Smooth muscle cell (in vitro differentiated cells): ENCODE measurements around the gene SREBF2. TPM values are rescaled to one million over a fixed set of nuclear protein-coding genes. Genes with fewer than 3 reads are reported as not detected.

Experiments used
- DNase-seq: peaks from one replicate; lab custom pipeline; 2025; ENCODE audit not compliant: unreplicated experiment; lab: John Stamatoyannopoulos, UW
- H2AFZ ChIP-seq: fragments of 200-600 bp; sonication (generic); 2 replicates; pipeline ENCODE4 v1.6.0; 2016; ENCODE audit warnings: antibody characterized with exemption, low read depth, mild to moderate bottlenecking
- H3F3A ChIP-seq: fragments of 200-600 bp; sonication (generic); 2 replicates; pipeline ENCODE4 v1.6.0; 2017; ENCODE audit warnings: antibody characterized with exemption, low read depth
- H3K27ac ChIP-seq: fragments of 200-600 bp; sonication (generic); 2 replicates; pipeline ENCODE4 v1.5.1; 2016; ENCODE audit warnings: low read depth, mild to moderate bottlenecking
- H3K27me3 ChIP-seq: fragments of 200-600 bp; sonication (generic); 2 replicates; pipeline ENCODE4 v1.6.1; 2016; ENCODE audit warnings: low read depth, mild to moderate bottlenecking
- H3K36me3 ChIP-seq: fragments of 200-600 bp; sonication (generic); 2 replicates; pipeline ENCODE4 v1.5.1; 2016; ENCODE audit warnings: low read depth
- H3K4me1 ChIP-seq: fragments of 200-600 bp; sonication (generic); 2 replicates; pipeline ENCODE4 v1.5.1; 2016; ENCODE audit warnings: low read depth
- H3K4me2 ChIP-seq: fragments of 200-600 bp; sonication (generic); 2 replicates; pipeline ENCODE4 v1.6.0; 2016; ENCODE audit warnings: mild to moderate bottlenecking
- H3K4me3 ChIP-seq: fragments of 200-600 bp; sonication (generic); 2 replicates; pipeline ENCODE4 v1.5.1; 2016; ENCODE audit warnings: mild to moderate bottlenecking
- H3K79me2 ChIP-seq: fragments of 200-600 bp; sonication (generic); 2 replicates; pipeline ENCODE4 v1.6.0; 2016; ENCODE audit warnings: low read depth, mild to moderate bottlenecking
- H3K9ac ChIP-seq: fragments of 200-600 bp; sonication (generic); 2 replicates; pipeline ENCODE4 v1.6.0; 2016; ENCODE audit warnings: low read depth
- H3K9me3 ChIP-seq: fragments of 200-600 bp; sonication (generic); replicated peaks from 2 replicates; pipeline ENCODE4 v1.5.1; 2016; ENCODE audit warnings: low read depth
- H4K20me1 ChIP-seq: fragments of 200-600 bp; sonication (generic); 2 replicates; pipeline ENCODE4 v1.6.0; 2016; ENCODE audit warnings: low read depth
- CTCF ChIP-seq: fragments of 200-600 bp; sonication (generic); IDR thresholded peaks from 2 replicates; pipeline ENCODE4 v1.5.1; 2017; ENCODE audit warnings: borderline replicate concordance, mild to moderate bottlenecking, antibody characterized with exemption; ENCODE audit not compliant: insufficient read depth, poor library complexity, severe bottlenecking
- WGBS: methylation state at CpG from one replicate; pipeline ENCODE4 v1.1.7; 2016; ENCODE audit warnings: low lambda C conversion rate; 5-methylcytosine and 5-hydroxymethylcytosine counted together
- polyA plus RNA-seq: library from polyadenylated mRNA; unstranded; fragments of >200 nt; fragmentation: Nextera tagmentation; extraction: Ambion mirVana; gene quantifications from 2 replicates; pipeline ENCODE4 v1.2.1, GENCODE V29; 2016
- total RNA-seq: library from RNA; depleted of rRNA; stranded (reverse); fragments of >200 nt; gene quantifications from 2 replicates; pipeline ENCODE4 v1.2.3, GENCODE V29; 2014

SREBF2 gene
- total and polyA plus RNA-seq, 2 experiments from 2014 or later, result 62.9 to 78.2 TPM

- H4K20me1 ChIP-seq, result peaks cover 100% of the 10 kb centered on the region
- H3K9ac ChIP-seq, result no peak overlapping the region
- WGBS, result 95% methylated on average over 8 of the region's 8 CpGs
- H3K27ac ChIP-seq, result no peak overlapping the region
- peaks cover 100% of the 10 kb centered on the region for H3K79me2 ChIP-seq
- DNase-seq, result no peak
- no peaks in the 10 kb centered on the region for H3K27me3 ChIP-seq
- no peaks in the 10 kb centered on the region for H3K36me3 ChIP-seq
- no peak overlapping the region for H3K4me2 ChIP-seq
- TF ChIP-seq CTCF, result no peak
- H3K9me3 ChIP-seq, result no peaks in the 10 kb centered on the region
- peaks cover 20% of the 10 kb centered on the region for H3F3A ChIP-seq
- H2AFZ ChIP-seq, result no peak overlapping the region
- no peak overlapping the region for H3K4me3 ChIP-seq
- peaks cover 28% of the 10 kb centered on the region for H3K4me1 ChIP-seq
These were observed 10.4 kb downstream of the SREBF2 start for GRCh38 chr22:41842996-41843970.

GRCh38 chr22:41844036-41844435 lies 11.1 kb downstream of the SREBF2 start:
- peak overlapping the region; percentile 38 for H3K27ac ChIP-seq
- H3K36me3 ChIP-seq, result no peaks in the 10 kb centered on the region
- DNase-seq, result no peak
- H3K4me3 ChIP-seq, result no peak overlapping the region
- no peak overlapping the region for H3K4me2 ChIP-seq
- no peak overlapping the region for H3K9ac ChIP-seq
- peaks cover 18% of the 10 kb centered on the region for H3F3A ChIP-seq
- H4K20me1 ChIP-seq, result peaks cover 100% of the 10 kb centered on the region
- no peaks in the 10 kb centered on the region for H3K27me3 ChIP-seq
- peaks cover 100% of the 10 kb centered on the region for H3K79me2 ChIP-seq
- no peaks in the 10 kb centered on the region for H3K9me3 ChIP-seq
- H3K4me1 ChIP-seq, result peaks cover 28% of the 10 kb centered on the region
- H2AFZ ChIP-seq, result no peak overlapping the region
- TF ChIP-seq CTCF, result no peak
- 44% methylated on average over 1 of the region's 1 CpG for WGBS

GRCh38 chr22:41844513-41844912 lies 11.6 kb downstream of the SREBF2 start:
- H3K4me2 ChIP-seq, result no peak overlapping the region
- no peaks in the 10 kb centered on the region for H3K27me3 ChIP-seq
- peak overlapping the region; percentile 38 for H3K27ac ChIP-seq
- TF ChIP-seq CTCF, result no peak
- H3K36me3 ChIP-seq, result no peaks in the 10 kb centered on the region
- H3F3A ChIP-seq, result peaks cover 18% of the 10 kb centered on the region
- H4K20me1 ChIP-seq, result peaks cover 100% of the 10 kb centered on the region
- peaks cover 100% of the 10 kb centered on the region for H3K79me2 ChIP-seq
- no peaks in the 10 kb centered on the region for H3K9me3 ChIP-seq
- H3K4me1 ChIP-seq, result peaks cover 28% of the 10 kb centered on the region
- H3K4me3 ChIP-seq, result no peak overlapping the region
- no peak for DNase-seq
- H3K9ac ChIP-seq, result no peak overlapping the region
- 35% methylated on average over 3 of the region's 3 CpGs for WGBS
- H2AFZ ChIP-seq, result no peak overlapping the region
